H1 (cell line): ENCODE results near the gene SLC13A3. TPM values are rescaled to one million over a fixed set of nuclear protein-coding genes. Genes with fewer than 3 reads are reported as not detected.

ENCODE experiments used
- CTCF ChIA-PET: fragments of 300-600 bp; sonication (Branson Sonifier 250); formaldehyde crosslinking; loops from one replicate; lab custom pipeline; 2021; ENCODE audit not compliant: partially characterized antibody; lab: Charles Lee
- POLR2A ChIA-PET: fragments of 300-600 bp; sonication (Branson Sonifier 250); formaldehyde crosslinking; loops from one replicate; lab custom pipeline; 2021; ENCODE audit warnings: inconsistent platforms; ENCODE audit not compliant: partially characterized antibody; lab: Charles Lee
- DNase-seq, 2 experiments: peaks; one replicate each; pipeline versions ENCODE4 v3.0.0 to v3.0.0-alpha.2; 2010 to 2022; ENCODE audit warnings: low spot score in 2 of 2, low read depth in 1 of 2, mixed read lengths in 1 of 2
- FAIRE-seq: peaks from 2 replicates; lab custom pipeline; 2011; peaks lifted over from hg19 to GRCh38; lab: Jason Lieb, UNC
- H2AFZ ChIP-seq: 2 replicates; pipeline ENCODE4 v1.8.1; 2012; ENCODE audit warnings: low read length, inconsistent platforms
- H2AK5ac ChIP-seq: 2 replicates; pipeline ENCODE4 v1.6.1; 2013; ENCODE audit warnings: low read depth, low read length
- H2BK120ac ChIP-seq: replicated peaks from 2 replicates; pipeline ENCODE3; 2013; ENCODE audit warnings: low read depth, low read length, inconsistent platforms
- H2BK12ac ChIP-seq: 2 replicates; pipeline ENCODE4 v1.6.1; 2013; ENCODE audit warnings: low read depth, low read length
- H2BK15ac ChIP-seq: 2 replicates; pipeline ENCODE4 v1.6.1; 2013; ENCODE audit warnings: low read length
- H2BK20ac ChIP-seq: 2 replicates; pipeline ENCODE4 v1.6.1; 2013; ENCODE audit warnings: low read length
- H2BK5ac ChIP-seq: 2 replicates; pipeline ENCODE4 v1.6.1; 2013; ENCODE audit warnings: low read depth, low read length
- H3K14ac ChIP-seq: 2 replicates; pipeline ENCODE4 v1.6.1; 2013; ENCODE audit warnings: inconsistent platforms; ENCODE audit not compliant: insufficient read length
- H3K18ac ChIP-seq: 2 replicates; pipeline ENCODE4 v1.6.1; 2013; ENCODE audit warnings: low read length; ENCODE audit errors: extremely low read depth
- H3K23ac ChIP-seq: 2 replicates; pipeline ENCODE4 v1.6.1; 2013; ENCODE audit warnings: inconsistent platforms; ENCODE audit not compliant: insufficient read length
- H3K23me2 ChIP-seq: 2 replicates; pipeline ENCODE4 v1.6.1; 2013; ENCODE audit warnings: low read depth, low read length
- H3K27ac ChIP-seq: 2 replicates; pipeline ENCODE4 v1.6.1; 2011; ENCODE audit warnings: low read depth, low read length, inconsistent platforms
- H3K27me3 ChIP-seq, 4 experiments: replicated peaks in 1 of 4; 1 replicate in 1 of 4; 2 replicates in 3 of 4; pipeline versions ENCODE4 v1.6.1 to v1.8.1; 2011 to 2013; ENCODE audit warnings: low read length in 3 of 4, mild to moderate bottlenecking in 3 of 4, inconsistent platforms in 2 of 4, mixed read lengths in 2 of 4, moderate library complexity in 1 of 4; ENCODE audit not compliant: control insufficient read depth in 3 of 4, insufficient read depth in 3 of 4; ENCODE audit errors: extremely low read depth in 1 of 4
- H3K36me3 ChIP-seq, 4 experiments: 2 replicates each; pipeline versions ENCODE4 v1.6.1 to v1.8.1; 2011 to 2013; ENCODE audit warnings: mild to moderate bottlenecking in 4 of 4, low read length in 3 of 4, moderate library complexity in 2 of 4, control low read depth in 1 of 4, inconsistent platforms in 1 of 4; ENCODE audit not compliant: insufficient read depth in 4 of 4, control insufficient read depth in 2 of 4
- H3K4ac ChIP-seq: replicated peaks from 2 replicates; pipeline ENCODE3; 2013; ENCODE audit warnings: low read length, low read depth, mixed read lengths, inconsistent platforms; ENCODE audit not compliant: insufficient read length
- H3K4me1 ChIP-seq, 4 experiments: replicated peaks in 1 of 4; 1 replicate in 1 of 4; 2 replicates in 3 of 4; pipeline versions ENCODE4 v1.6.1 to v1.8.1; 2011 to 2013; ENCODE audit warnings: low read length in 3 of 4, inconsistent platforms in 2 of 4, mixed read lengths in 1 of 4; ENCODE audit not compliant: insufficient read depth in 4 of 4, control insufficient read depth in 3 of 4
- H3K4me2 ChIP-seq, 2 experiments: 2 replicates each; pipeline versions ENCODE4 v1.6.1 to v1.8.1; 2011 to 2013; ENCODE audit warnings: low read depth in 2 of 2, low read length in 2 of 2, control low read depth in 1 of 2, inconsistent platforms in 1 of 2, mild to moderate bottlenecking in 1 of 2; ENCODE audit not compliant: insufficient read depth in 1 of 2
- H3K4me3 ChIP-seq, 4 experiments: fragments of 200-600, 300-600 bp in 1 of 4; sonication (generic), shearing (Covaris generic), sonication (Bioruptor Twin) in 1 of 4; 2 replicates each; pipeline versions ENCODE4 v1.5.1 to v1.8.1; 2011 to 2016; ENCODE audit warnings: low read length in 4 of 4, low read depth in 3 of 4, control low read depth in 2 of 4, inconsistent platforms in 2 of 4, mild to moderate bottlenecking in 2 of 4, mixed read lengths in 1 of 4, moderate library complexity in 1 of 4; ENCODE audit not compliant: insufficient read depth in 2 of 4; ENCODE audit errors: extremely low read depth in 1 of 4
- H3K56ac ChIP-seq: replicated peaks from 2 replicates; pipeline ENCODE3; 2013; ENCODE audit warnings: low read depth, mild to moderate bottlenecking, mixed read lengths, low read length, inconsistent platforms; ENCODE audit not compliant: insufficient read length
- H3K79me1 ChIP-seq: 2 replicates; pipeline ENCODE4 v1.6.1; 2013; ENCODE audit warnings: low read depth, low read length, control low read depth
- H3K79me2 ChIP-seq, 2 experiments: 2 replicates each; pipeline versions ENCODE4 v1.6.1 to v1.8.1; 2012 to 2013; ENCODE audit warnings: low read length in 2 of 2, mild to moderate bottlenecking in 2 of 2, inconsistent platforms in 1 of 2; ENCODE audit not compliant: insufficient read depth in 2 of 2, control insufficient read depth in 1 of 2
- H3K9ac ChIP-seq, 4 experiments: replicated peaks in 1 of 4; 1 replicate in 1 of 4; 2 replicates in 3 of 4; pipeline versions ENCODE4 v1.6.1 to v1.8.1; 2011 to 2013; ENCODE audit warnings: low read depth in 3 of 4, low read length in 3 of 4, control low read depth in 2 of 4, mild to moderate bottlenecking in 2 of 4, moderate library complexity in 2 of 4, inconsistent platforms in 1 of 4; ENCODE audit errors: extremely low read depth in 1 of 4
- H3K9me3 ChIP-seq, 2 experiments: 2 replicates each; pipeline versions ENCODE4 v1.6.1 to v1.8.1; 2012 to 2013; ENCODE audit warnings: mild to moderate bottlenecking in 2 of 2, moderate library complexity in 2 of 2, control low read depth in 1 of 2, inconsistent platforms in 1 of 2, low read depth in 1 of 2, low read length in 1 of 2, mixed read lengths in 1 of 2; ENCODE audit not compliant: insufficient read depth in 2 of 2
- H4K20me1 ChIP-seq, 2 experiments: replicated peaks in 1 of 2; 2 replicates each; pipeline versions ENCODE3 to v1.8.1; 2011 to 2013; ENCODE audit warnings: inconsistent platforms in 2 of 2, low read length in 2 of 2, mild to moderate bottlenecking in 1 of 2; ENCODE audit not compliant: insufficient read depth in 2 of 2, control insufficient read depth in 1 of 2
- H4K5ac ChIP-seq: 2 replicates; pipeline ENCODE4 v1.6.1; 2013; ENCODE audit warnings: low read length, low read depth, mixed read lengths, inconsistent platforms; ENCODE audit not compliant: insufficient read length
- H4K8ac ChIP-seq: 2 replicates; pipeline ENCODE4 v1.8.0; 2013; ENCODE audit warnings: mild to moderate bottlenecking, moderate library complexity, low read length, inconsistent platforms; ENCODE audit not compliant: insufficient read depth; ENCODE audit errors: extremely low read depth
- H4K91ac ChIP-seq: replicated peaks from 2 replicates; pipeline ENCODE3; 2013; ENCODE audit warnings: low read length, mixed read lengths, inconsistent platforms; ENCODE audit not compliant: insufficient read length
- CTCF ChIP-seq, 3 experiments: IDR thresholded peaks; 1 replicate in 2 of 3; 2 replicates in 1 of 3; pipeline versions ENCODE4 v1.5.1 to v1.6.1; 2011; ENCODE audit warnings: low read length in 3 of 3, mild to moderate bottlenecking in 3 of 3, inconsistent platforms in 2 of 3, low read depth in 1 of 3, moderate library complexity in 1 of 3; ENCODE audit not compliant: insufficient read depth in 1 of 3; ENCODE audit errors: control extremely low read depth in 1 of 3
- EP300 ChIP-seq, 2 experiments: IDR thresholded peaks; 1 replicate in 1 of 2; 2 replicates in 1 of 2; pipeline ENCODE4 v1.6.1; 2011 to 2012; ENCODE audit warnings: low read depth in 2 of 2, low read length in 2 of 2, mild to moderate bottlenecking in 2 of 2, borderline replicate concordance in 1 of 2, inconsistent platforms in 1 of 2, moderate library complexity in 1 of 2
- FOSL1 ChIP-seq: IDR thresholded peaks from 2 replicates; pipeline ENCODE4 v1.6.1; 2011; ENCODE audit warnings: mild to moderate bottlenecking, low read depth, low read length, moderate library complexity; ENCODE audit not compliant: insufficient read depth
- GABPA ChIP-seq: IDR thresholded peaks from 2 replicates; pipeline ENCODE4 v1.6.1; 2011; ENCODE audit warnings: mild to moderate bottlenecking, low read length, moderate library complexity, borderline replicate concordance; ENCODE audit not compliant: insufficient read depth
- JUND ChIP-seq: IDR thresholded peaks from 2 replicates; pipeline ENCODE4 v1.6.1; 2011; ENCODE audit warnings: mild to moderate bottlenecking, improper control_type of control experiment, low read length
- NRF1 ChIP-seq: IDR thresholded peaks from 2 replicates; pipeline ENCODE4 v1.6.1; 2011; ENCODE audit warnings: mild to moderate bottlenecking, low read depth, low read length, improper control_type of control experiment
- POLR2A ChIP-seq, 2 experiments: IDR thresholded peaks; 1 replicate in 1 of 2; 2 replicates in 1 of 2; pipeline ENCODE4 v1.6.1; 2011; ENCODE audit warnings: low read depth in 2 of 2, low read length in 2 of 2, mild to moderate bottlenecking in 2 of 2; ENCODE audit errors: control extremely low read depth in 1 of 2
- POLR2AphosphoS5 ChIP-seq: IDR thresholded peaks from 2 replicates; pipeline ENCODE4 v1.6.1; 2011; ENCODE audit warnings: low read depth, low read length
- SP1 ChIP-seq: IDR thresholded peaks from 2 replicates; pipeline ENCODE4 v1.6.1; 2011; ENCODE audit warnings: low read depth, low read length
- SP4 ChIP-seq: IDR thresholded peaks from 2 replicates; pipeline ENCODE4 v1.6.1; 2012; ENCODE audit warnings: low read length, inconsistent platforms
- SRF ChIP-seq: IDR thresholded peaks from 2 replicates; pipeline ENCODE4 v1.6.1; 2011; ENCODE audit warnings: mild to moderate bottlenecking, low read depth, low read length, moderate library complexity
- TCF12 ChIP-seq: IDR thresholded peaks from 2 replicates; pipeline ENCODE4 v1.6.1; 2011; ENCODE audit warnings: low read depth, mild to moderate bottlenecking, low read length
- TEAD4 ChIP-seq: IDR thresholded peaks from 2 replicates; pipeline ENCODE4 v1.6.1; 2012; ENCODE audit warnings: low read depth, low read length, inconsistent platforms, mixed read lengths
- WGBS, 2 experiments: shearing (Covaris generic) in 1 of 2; methylation state at CpG; one replicate each; pipeline versions ENCODE4 v1.1.6 to v1.1.7; 2013 to 2015; ENCODE audit warnings: low lambda C conversion rate in 2 of 2, mixed read lengths in 2 of 2, inconsistent platforms in 1 of 2, low coverage in 1 of 2, missing lambda C conversion rate in 1 of 2; ENCODE audit not compliant: insufficient replicate concordance in 2 of 2, insufficient coverage in 1 of 2, insufficient read length in 1 of 2; ENCODE audit errors: extremely low coverage in 1 of 2, missing lambda C conversion rate in 1 of 2; 5-methylcytosine and 5-hydroxymethylcytosine counted together
- polyA plus RNA-seq, 7 experiments: library from polyadenylated mRNA; depleted of rRNA in 3 of 7; stranded (reverse) in 5 of 7; unstranded in 2 of 7; fragments of >200 nt in 5 of 7; fragments of 200-250 nt in 2 of 7; gene quantifications; 1 replicate in 5 of 7; 2 replicates in 1 of 7; 4 replicates in 1 of 7; pipeline versions ENCODE4 v1.2.1 to v1.2.3, GENCODE V29; 2011 to 2013; ENCODE audit warnings: missing spikeins in 2 of 7, mixed read lengths in 2 of 7
- total RNA-seq: library from RNA; stranded (reverse); fragmentation: NEBNext Ultra II Directional; extraction: Animal tissue kit (Norgen Biotek cat#: 25700); gene quantifications from 2 replicates; pipeline ENCODE4 v1.2.1, GENCODE V29; 2021

The SLC13A3 gene
- total and polyA plus RNA-seq, 2 of the 8 experiments (the other 6 are each of a cell fraction or from before 2014, with no cell fraction given), result 9.4 to 12.6 TPM

GRCh38 chr20:46553926-46554325 lies 97.3 kb downstream of the SLC13A3 start:
- H3K56ac ChIP-seq, result no peak overlapping the region
- H2AFZ ChIP-seq, result no peak overlapping the region
- H3K4me1 ChIP-seq, result peaks cover 13 to 35% (median 23%) of the 10 kb centered on the region in 4 experiments
- ChIA-PET CTCF (interaction anchor here (0.7 to 7.7 kb wide), 6 partner anchors 7 to 26 kb away, joined by 3 to 64 read pairs (median 4); no protein-coding TSS in a partner anchor), POLR2A (no interaction called here)
- no peak overlapping the region for H3K9ac ChIP-seq
- 0 out of 2 replicates have a peak overlapping the region, but pooled peaks have one; percentile 17 for H2BK20ac ChIP-seq
- no peak overlapping the region for H3K27ac ChIP-seq
- H3K14ac ChIP-seq, result no peak overlapping the region
- no peak overlapping the region; a peak in 1 of 4 replicates for H3K4me2 ChIP-seq
- no peaks in the 10 kb centered on the region for H3K36me3 ChIP-seq
- no peak overlapping the region for H2BK5ac ChIP-seq
- no peaks in the 10 kb centered on the region for H3K79me2 ChIP-seq
- H3K4me3 ChIP-seq, result no peak overlapping the region
- no peak overlapping the region for H4K8ac ChIP-seq
- no peak overlapping the region for H2BK12ac ChIP-seq
- no peak overlapping the region for H3K4ac ChIP-seq
- no peaks in the 10 kb centered on the region for H3K9me3 ChIP-seq
- no peak overlapping the region for H2AK5ac ChIP-seq
- H3K23me2 ChIP-seq, result no peaks in the 10 kb centered on the region
- H4K91ac ChIP-seq, result peak overlapping the region; percentile 6
- H4K5ac ChIP-seq, result no peak overlapping the region
- no peaks in the 10 kb centered on the region for H4K20me1 ChIP-seq
- no peak overlapping the region for H2BK15ac ChIP-seq
- WGBS, 2 experiments, result 96% methylated on average over 3 of the region's 3 CpGs; no CpG with 5 or more reads in 1 of the 2 experiments
- no peaks in the 10 kb centered on the region for H3K79me1 ChIP-seq
- no peak for DNase-seq
- no peaks in the 10 kb centered on the region; a peak in 1 of 7 replicates for H3K27me3 ChIP-seq
- H3K18ac ChIP-seq, result no peak overlapping the region
- no peak overlapping the region for H2BK120ac ChIP-seq
- no peak overlapping the region for H3K23ac ChIP-seq
- no peak for FAIRE-seq
- TF ChIP-seq NRF1 (no peak), TEAD4 (no peak), JUND (no peak), CTCF (IDR thresholded peaks at IDR 0.05; ENCODE audit: control extremely low read depth in 1 of 3, insufficient read depth in 1 of 3, low read depth in 1 of 3, low read length in 3 of 3) (no peak), SP4 (no peak), SRF (no peak), POLR2A (IDR thresholded peaks at IDR 0.05; ENCODE audit: control extremely low read depth in 1 of 2, low read depth in 2 of 2, low read length in 2 of 2) (no peak), SP1 (no peak), POLR2AphosphoS5 (no peak), GABPA (no peak), FOSL1 (no peak), EP300 (IDR thresholded peaks at IDR 0.05; ENCODE audit: borderline replicate concordance in 1 of 2, low read depth in 2 of 2, low read length in 2 of 2) (no peak), TCF12 (no peak)
